Endothelial cell of umbilical vein (primary cell): ENCODE data around the gene OR6C76.

ENCODE experiments used
- CTCF ChIP-seq, 2 donors: IDR thresholded peaks; 1 replicate in 1 of 2; 2 replicates in 1 of 2; pipeline ENCODE4 v1.5.1; 2011; ENCODE audit warnings: low read length in 2 of 2, mild to moderate bottlenecking in 2 of 2, moderate library complexity in 2 of 2, control low read depth in 1 of 2, inconsistent platforms in 1 of 2, low read depth in 1 of 2; ENCODE audit not compliant: insufficient read depth in 1 of 2; ENCODE audit errors: extremely low read depth in 1 of 2
- POLR2A ChIP-seq: IDR thresholded peaks from 2 replicates; pipeline ENCODE4 v1.6.1; 2012; ENCODE audit warnings: low read depth, mild to moderate bottlenecking, control low read depth, low read length

GRCh38 chr12:55396326-55396725 is 29.7 kb upstream of the OR6C76 start:
- TF ChIP-seq CTCF (IDR thresholded peaks at IDR 0.05; ENCODE audit: extremely low read depth in 1 of 2, insufficient read depth in 1 of 2, low read depth in 1 of 2, low read length in 2 of 2) = no peak
- TF ChIP-seq POLR2A = no peak
